NCI-H748 (cell line): ENCODE data around the gene JTB.
A peak's percentile ranks its signal among the peaks of the same experiment; 100 is the strongest.
"Not testable (repeated sequence)": the region's sequence is repeated elsewhere in the genome, so short reads cannot be mapped to it uniquely, and the experiment has no call there.

Source experiments
- DNase-seq: peaks from one replicate; lab custom pipeline; 2025; ENCODE audit not compliant: unreplicated experiment; lab: John Stamatoyannopoulos, UW

Gene JTB

DNA sequence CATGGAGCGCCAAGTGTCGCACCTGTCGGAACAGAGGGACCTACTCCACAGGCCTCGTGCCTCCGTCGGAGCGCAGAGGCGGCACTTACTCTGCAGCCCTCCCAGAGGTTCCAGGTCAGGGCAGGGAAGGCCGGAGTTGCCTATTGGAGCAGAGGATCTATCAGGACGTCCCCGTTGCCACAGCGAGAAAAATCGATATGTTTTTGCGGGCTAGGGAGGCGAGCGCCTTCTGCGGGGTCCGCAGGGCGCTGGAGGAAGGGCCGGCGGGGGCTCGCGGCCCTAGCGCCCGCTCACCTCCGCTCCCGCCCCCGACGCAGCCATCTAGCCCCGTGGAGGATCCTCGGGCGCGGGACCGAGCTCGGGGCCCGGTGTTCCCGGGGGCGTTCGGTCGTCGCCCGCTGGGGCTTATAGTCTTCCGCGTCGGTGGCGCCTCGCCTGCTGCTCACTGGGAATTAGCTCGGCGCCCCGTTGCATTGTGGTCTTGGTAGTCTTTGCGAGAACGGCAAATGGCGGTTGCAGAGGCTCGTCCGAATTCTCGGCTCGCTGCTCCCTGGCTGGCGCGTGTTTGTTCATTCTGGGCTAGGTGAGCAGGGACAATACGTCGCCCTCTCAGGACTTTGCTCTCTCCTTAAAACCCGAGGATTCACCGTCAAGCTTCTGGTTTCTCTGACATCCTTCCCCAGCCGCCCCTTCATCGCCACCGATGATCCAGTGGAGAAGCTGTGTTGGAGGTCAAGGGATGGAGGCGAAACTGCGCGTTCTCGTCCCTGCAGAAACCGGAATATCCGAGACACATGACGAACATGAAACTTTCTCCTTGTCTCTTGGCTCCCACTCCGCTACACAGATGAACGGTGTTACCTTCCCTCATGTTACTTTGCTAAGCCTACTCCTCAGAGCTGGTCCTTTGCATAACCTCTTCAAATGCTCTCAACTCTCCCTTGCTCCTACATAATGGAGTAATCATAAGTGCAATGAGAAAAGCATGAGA is at the start of gene JTB:
TSS of gene JTB (minus strand) at position 425 of the 991 bp plus-strand sequence. CDS start at position 3, 422 bp downstream.
- DNase-seq: peak; percentile 87

GRCh38 chr1:154019940-154020339 is 42.5 kb upstream of the JTB start:
- DNase-seq: no peak

DNA sequence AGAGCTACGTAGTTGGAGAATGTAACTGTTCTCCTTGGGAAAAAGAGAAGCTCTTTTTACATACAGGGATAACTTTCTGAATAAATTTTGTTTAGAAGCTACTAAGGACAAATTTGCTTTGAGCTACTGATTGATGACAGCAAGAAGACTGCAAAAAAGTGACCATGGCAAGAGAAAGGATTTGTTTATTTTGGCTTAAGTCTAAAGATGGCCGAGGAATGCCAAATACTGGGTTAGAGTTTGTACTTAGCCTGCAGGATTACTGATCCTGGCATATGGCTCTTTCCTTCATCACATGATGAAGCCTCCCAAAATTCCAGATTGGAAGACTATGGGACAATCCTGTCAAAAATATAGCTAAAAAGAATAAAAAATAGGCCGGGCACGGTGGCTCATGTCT is 41.8 kb upstream of the JTB start:
- DNase-seq: no peak

DNA sequence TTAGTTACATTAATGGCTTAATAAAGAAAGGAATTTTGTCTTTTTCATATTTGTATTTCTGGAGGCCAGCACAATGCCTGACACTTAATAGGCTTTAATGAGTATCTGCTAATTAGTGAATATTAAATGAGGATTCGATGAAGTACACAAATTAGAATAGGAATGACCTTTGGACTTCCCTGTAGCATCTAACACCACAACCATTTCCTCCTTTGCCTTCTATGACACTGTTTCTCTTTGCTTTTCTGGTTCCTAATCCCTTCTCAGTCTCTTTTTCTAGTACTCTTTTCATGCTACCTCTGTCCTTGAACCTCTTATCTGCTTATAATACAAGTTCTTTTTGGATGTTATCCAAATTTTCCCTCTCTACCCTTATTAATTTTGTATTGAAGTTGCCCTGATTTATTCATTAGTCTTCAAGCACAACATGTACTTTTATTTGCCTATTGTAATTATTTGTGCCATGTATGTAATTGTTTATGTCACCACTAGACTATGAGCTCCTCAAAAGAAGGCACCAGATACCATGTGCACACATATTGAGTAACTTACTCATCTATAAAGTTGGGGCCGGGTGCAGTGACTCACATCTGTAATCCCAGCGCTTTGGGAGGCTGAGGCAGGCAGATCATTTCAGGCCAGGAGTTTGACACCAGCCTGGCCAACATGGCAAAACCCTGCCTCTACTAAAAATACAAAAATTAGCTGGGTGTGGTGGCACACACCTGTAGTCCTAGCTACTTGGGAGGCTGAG is 36.9 kb upstream of the JTB start:
- DNase-seq: no peak

DNA sequence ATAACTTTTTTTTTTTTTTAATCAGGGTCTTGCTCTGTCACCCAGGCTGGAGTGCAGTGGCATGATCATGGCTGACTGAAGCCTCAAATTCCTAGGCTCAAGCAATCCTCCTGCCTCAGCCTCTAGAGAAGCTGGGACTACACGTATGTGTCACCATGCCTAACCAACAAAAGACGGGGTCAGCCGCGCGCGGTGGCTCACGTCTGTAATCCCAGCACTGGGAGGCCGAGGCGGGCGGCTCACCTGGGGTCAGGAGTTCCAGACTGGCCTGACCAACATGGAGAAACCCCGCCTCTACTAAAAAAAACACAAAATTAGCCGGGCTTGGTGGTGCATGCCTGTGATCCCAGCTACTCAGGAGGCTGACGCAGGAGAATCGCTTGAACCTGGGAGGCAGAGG is 35.1 kb upstream of the JTB start:
- DNase-seq: not testable (repeated sequence)

DNA sequence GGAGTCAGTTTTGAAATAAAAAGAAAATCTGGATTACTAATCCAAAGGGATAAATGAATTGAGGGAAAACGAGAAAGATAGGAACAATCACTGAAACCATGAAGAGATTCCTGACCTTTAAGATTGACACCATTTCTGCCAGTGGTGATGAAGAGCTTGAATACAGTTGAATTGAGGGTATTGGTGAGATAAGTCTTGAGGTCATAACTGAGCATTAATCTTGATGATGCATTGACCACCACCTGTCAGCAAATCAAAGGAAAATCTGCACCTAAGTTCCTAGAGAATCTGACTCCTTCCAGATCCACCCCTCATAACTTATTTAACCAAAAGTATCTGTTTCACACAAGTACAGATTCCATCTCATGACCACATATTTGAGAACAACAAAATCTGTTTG is 34.7 kb upstream of the JTB start:
- no peak for DNase-seq

DNA sequence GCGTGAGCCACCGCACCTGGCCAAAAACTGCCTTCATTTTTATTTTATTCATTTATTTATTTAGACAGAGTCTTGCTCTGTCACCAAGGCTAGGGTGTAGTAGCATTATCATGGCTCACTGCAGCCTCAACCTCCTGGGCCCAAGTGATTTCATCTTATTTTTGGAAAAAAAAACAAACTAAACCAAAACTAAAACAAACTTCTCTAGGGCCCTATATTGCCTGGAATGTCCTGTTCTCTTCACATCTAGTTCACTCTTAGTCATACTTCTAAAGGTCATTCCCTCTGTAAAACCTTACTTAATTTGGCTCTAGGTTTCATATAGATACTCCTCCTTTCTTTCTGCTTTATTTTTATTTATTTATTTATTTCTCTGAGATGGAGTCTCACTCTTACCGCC is 28.7 kb upstream of the JTB start:
- no peak for DNase-seq

DNA sequence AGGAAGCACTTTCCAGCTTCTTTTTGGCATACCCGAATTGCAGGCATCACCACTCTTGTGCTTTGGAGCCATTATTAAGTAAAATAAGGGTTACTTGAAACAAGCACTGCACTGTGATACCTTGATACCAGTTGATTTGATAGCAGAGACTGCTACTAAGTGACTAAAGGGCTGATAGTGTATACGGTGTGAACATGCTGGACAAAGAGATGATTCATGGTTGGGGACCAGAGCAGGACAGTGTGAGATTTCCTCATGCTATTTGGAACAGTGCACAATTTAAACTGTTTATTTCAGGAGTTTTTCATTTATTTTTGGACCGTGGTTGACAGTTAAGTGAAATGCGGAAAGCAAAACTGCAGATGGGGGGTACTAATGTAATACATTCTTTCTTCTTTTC is 22.9 kb upstream of the JTB start:
- DNase-seq: no peak

DNA sequence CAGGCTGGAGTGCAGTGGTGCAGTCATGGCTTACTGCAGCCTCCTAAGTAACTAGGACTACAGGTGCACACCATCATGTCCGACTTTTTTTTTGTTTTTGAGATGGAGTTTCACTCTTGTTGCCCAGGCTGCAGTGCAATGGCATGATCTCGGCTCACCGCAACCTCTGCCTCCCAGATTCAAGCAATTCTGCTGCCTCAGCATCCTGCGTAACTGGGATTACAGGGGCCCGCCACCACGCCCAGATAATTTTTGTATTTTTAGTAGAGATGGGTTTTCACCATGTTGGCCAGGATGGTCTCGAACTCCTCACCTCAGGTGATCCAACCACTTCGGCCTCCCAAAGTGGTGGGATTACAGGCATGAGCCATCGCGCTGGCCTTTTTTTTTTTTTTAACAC is 19.4 kb upstream of the JTB start:
- not testable (repeated sequence) for DNase-seq

DNA sequence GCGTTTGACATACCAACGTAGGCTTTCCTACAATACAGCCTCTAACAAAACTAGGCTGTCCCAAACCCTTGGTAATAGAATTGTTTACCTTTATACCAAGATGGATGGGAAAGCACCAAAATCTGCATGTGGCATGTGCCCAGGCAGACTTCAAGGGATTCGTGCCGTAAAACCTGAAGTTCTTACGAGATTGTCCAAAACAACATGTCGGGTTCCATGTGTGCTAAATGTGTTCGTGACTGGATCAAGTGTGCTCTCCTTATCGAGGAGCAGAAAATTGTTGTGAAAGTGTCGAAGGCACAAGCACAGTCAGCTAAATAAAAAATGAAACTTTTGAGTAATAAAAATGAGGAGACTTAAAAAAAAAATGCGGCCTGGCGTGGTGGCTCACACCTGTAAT is 18.2 kb upstream of the JTB start:
- DNase-seq: no peak

GRCh38 chr1:153995202-153995601 is 17.7 kb upstream of the JTB start:
- DNase-seq: no peak

- DNase-seq: no peak
These were observed 14.3 kb upstream of the JTB start for GRCh38 chr1:153991806-153992205.

- no peak for DNase-seq
These were observed 13.7 kb upstream of the JTB start for GRCh38 chr1:153991151-153991630.

DNA sequence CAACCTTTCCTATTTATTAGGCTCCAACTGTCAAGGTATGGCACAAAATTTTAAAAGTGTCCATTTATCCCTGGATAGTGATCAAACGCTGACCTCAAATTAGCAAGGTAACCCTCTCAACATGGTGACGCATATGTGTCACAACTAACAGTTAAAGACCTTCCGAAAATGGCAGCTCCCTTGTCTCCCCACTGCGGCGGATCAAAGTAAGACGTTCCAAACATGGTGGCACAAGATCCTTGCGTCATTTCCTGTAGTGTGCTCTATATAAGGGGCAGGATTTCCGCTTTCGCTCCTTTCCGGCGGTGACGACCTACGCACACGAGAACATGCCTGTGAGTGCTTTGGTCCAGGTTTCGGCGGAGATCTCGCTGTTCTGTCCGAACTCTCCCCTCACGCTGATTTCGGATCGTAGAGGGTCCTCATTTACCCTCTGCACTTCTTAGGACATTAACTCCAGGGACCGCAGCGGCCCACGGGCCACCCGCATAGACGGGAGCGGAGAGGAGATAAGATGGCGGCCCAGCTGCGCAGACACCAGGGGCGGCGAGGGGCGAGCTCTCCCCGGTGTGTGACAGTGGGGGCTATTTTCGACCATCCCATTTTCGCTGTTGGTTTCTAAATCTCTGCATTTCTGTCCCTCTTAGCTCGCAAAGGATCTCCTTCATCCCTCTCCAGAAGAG is 13.1 kb upstream of the JTB start, which contains the start of gene RPS27:
TSS of gene RPS27 (plus strand) at position 295 of the 683 bp plus-strand sequence. CDS start at position 330, 35 bp downstream.
- DNase-seq: peak; percentile 98

- no peak for DNase-seq
These were observed 10.1 kb upstream of the JTB start for GRCh38 chr1:153987621-153988020.

DNA sequence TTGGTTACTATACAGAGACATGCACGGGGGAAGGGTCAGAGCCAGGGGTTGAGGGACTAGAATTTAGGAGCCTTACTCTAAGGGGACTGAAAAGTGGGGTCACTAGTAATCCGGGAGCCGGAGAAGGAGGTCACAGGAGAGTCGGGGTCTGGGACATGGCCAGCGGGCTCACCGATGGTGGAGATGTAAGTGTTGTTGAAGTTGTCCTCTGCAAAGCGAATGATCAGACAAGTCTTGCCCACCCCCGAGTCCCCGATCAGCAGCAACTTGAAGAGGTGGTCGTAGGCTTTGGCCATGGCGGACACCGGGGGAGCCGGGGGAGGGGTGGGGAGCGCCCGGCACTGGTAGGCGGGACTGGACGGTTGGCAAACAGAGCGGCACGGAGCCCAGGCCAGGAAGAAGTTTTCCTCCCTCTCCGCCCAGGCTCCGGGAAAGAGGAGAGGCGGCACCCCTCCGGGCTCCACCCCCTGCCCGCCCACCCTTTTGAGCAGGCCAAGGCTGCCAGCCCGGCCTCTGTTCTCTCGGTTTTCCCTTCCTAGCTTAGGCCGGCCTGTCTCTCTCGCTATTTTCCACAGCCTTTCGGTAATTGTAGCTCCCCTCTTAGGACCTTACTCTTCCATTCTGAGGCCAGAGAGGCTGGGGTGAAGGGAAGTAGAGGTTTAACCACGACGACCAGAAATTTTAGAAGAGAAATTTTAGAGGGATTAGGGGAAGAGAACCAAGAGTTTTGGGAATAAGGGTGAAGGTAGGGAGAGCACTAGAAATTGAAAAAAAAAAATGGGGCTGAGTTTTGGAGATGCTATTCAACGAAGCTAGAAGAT is 8.7 kb upstream of the JTB start, which contains the start of gene RAB13:
TSS of gene RAB13 (minus strand) at position 399 of the 821 bp plus-strand sequence. CDS start at position 296, 103 bp downstream.
- DNase-seq: peak; percentile 85

- no peak for DNase-seq
These were observed 8.0 kb upstream of the JTB start for GRCh38 chr1:153985341-153985912.

DNA sequence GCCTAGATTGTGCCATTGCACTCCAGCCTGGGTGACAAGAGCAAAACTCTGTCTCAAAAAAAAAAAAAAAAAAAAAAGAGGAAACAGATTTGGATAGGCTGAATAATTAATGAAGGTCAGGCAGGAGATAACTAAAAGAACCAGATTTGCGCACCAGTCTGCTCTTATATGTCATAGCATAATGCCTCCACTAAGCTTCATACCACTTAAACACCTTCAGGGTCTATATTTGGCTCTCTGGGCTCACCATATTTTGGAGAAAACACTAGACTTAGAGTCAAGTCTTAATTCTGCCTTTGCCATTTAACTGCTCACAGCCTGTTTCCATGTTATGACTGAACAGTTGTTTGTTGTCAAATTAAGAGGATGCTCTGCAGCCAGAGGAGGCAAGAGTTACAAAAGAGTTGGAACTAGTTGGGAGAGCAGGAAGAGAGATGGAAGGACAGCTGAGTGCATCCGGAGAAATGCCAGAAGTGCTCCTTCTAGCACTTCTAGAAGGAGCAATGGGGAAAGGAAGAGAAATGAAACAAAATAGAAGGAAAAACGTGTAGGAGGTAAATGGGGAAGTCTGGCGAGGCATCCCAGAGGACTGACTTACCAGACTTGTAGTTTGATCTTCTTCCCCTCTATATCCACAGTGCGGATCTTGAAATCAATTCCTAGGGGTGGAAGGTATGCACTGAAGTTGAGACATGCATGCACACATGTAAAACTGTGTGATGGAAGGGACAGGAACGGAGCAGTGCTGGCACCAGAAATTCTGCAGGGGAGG is 6.8 kb upstream of the JTB start:
- DNase-seq: no peak

- DNase-seq: not testable (repeated sequence)
These were observed 4.3 kb upstream of the JTB start for GRCh38 chr1:153981735-153982134.
